GM12891 (cell line): ENCODE data around the gene DYNC2H1.

ENCODE experiments used
- POLR2A ChIP-seq: IDR thresholded peaks from 2 replicates; pipeline ENCODE4 v1.6.1; 2011; ENCODE audit warnings: low read depth, low read length, control low read depth
- POLR2AphosphoS5 ChIP-seq: IDR thresholded peaks from 2 replicates; pipeline ENCODE4 v1.6.1; 2011; ENCODE audit warnings: low read depth, low read length, control low read depth
- SPI1 ChIP-seq: IDR thresholded peaks from 2 replicates; pipeline ENCODE4 v1.6.1; 2011; ENCODE audit warnings: low read depth, low read length, control low read depth
- TAF1 ChIP-seq: IDR thresholded peaks from 2 replicates; pipeline ENCODE4 v1.6.1; 2011; ENCODE audit warnings: low read depth, low read length, control low read depth

DNA sequence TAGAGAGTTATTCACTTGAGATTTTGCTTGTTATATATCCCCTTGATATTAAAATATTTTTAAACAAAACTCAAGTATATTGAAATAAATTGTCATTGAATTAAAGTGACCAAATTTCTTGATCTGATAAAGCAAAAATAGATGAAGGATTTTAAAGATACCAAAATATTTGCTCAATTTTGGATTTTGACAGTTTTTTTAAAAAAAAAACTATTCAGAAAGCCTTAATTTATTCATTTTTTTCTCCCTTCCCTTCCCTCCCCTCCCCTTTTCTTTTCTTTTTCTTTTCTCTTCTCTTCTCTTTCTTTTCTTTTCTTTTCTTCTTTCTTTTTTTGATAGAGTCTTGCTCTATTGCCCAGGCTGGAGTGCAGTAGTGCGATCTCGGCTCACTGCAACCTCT lies 163.7 kb downstream of the DYNC2H1 start:
- TF ChIP-seq POLR2A: no peak
- TF ChIP-seq POLR2AphosphoS5: no peak
- TF ChIP-seq SPI1: no peak
- no peak for TF ChIP-seq TAF1
